NCI-H2196 treated with DMSO at 0.1 percent for 48 hours (cell line): ENCODE results near the gene STARD10.
"Not testable (repeated sequence)": the region's sequence is repeated elsewhere in the genome, so short reads cannot be mapped to it uniquely, and the experiment has no call there.

Source experiments
- DNase-seq: peaks from one replicate; lab custom pipeline; 2025; ENCODE audit not compliant: unreplicated experiment; lab: John Stamatoyannopoulos, UW

Gene STARD10

GRCh38 chr11:72826191-72826941 lies 32.5 kb upstream of the STARD10 start:
- no peak for DNase-seq

- no peak for DNase-seq
Measured at GRCh38 chr11:72825661-72826060, 31.8 kb upstream of the STARD10 start.

- no peak for DNase-seq
Measured at GRCh38 chr11:72824811-72825505, 31.1 kb upstream of the STARD10 start.

- no peak for DNase-seq
Measured at GRCh38 chr11:72824020-72824419, 30.2 kb upstream of the STARD10 start.

GRCh38 chr11:72823105-72823804 lies 29.4 kb upstream of the STARD10 start:
- DNase-seq, result no peak

- DNase-seq, result peak; percentile 84
Measured at GRCh38 chr11:72821920-72822799, 28.3 kb upstream of the STARD10 start.

- no peak for DNase-seq
Measured at GRCh38 chr11:72821221-72821919, 27.5 kb upstream of the STARD10 start.

- no peak for DNase-seq
Measured at GRCh38 chr11:72820439-72821139, 26.7 kb upstream of the STARD10 start.

GRCh38 chr11:72818971-72819370 lies 25.1 kb upstream of the STARD10 start:
- DNase-seq, result no peak

- DNase-seq, result no peak
Measured at GRCh38 chr11:72817966-72818365, 24.1 kb upstream of the STARD10 start.

GRCh38 chr11:72816404-72816990 lies 22.6 kb upstream of the STARD10 start:
- DNase-seq, result no peak

GRCh38 chr11:72815110-72815618 lies 21.3 kb upstream of the STARD10 start:
- peak; percentile 35 for DNase-seq

GRCh38 chr11:72814286-72815109 lies 20.7 kb upstream of the STARD10 start, which contains the start of gene ATG16L2:
TSS of gene ATG16L2 (plus strand) at chr11:72814411. CDS start at chr11:72814446, 35 bp downstream.
- DNase-seq, result peak; percentile 79

GRCh38 chr11:72813740-72814285 lies 20.0 kb upstream of the STARD10 start:
- DNase-seq, result peak; percentile 79

GRCh38 chr11:72812967-72813739 lies 19.3 kb upstream of the STARD10 start:
- peak; percentile 40 for DNase-seq

GRCh38 chr11:72812604-72812966 lies 18.7 kb upstream of the STARD10 start:
- DNase-seq, result peak; percentile 30

- DNase-seq, result not testable (repeated sequence)
Measured at GRCh38 chr11:72811686-72812085, 17.8 kb upstream of the STARD10 start.
